Activated CD4-positive, CD25-positive, alpha-beta regulatory T cell treated with anti-CD3 and anti-CD28 coated beads, Interleukin-2, amount 50 U/mL, for 16 hours (primary cell): ENCODE measurements around the gene LRRTM3.

Experiments used
- DNase-seq: peaks from one replicate; pipeline ENCODE4 v3.0.0-alpha.2; 2020; ENCODE audit warnings: low read depth, low spot score

LRRTM3 gene

GRCh38 chr10:66934711-66935110 lies 8.9 kb downstream of the LRRTM3 start:
- DNase-seq = no peak

- no peak for DNase-seq
Measured at GRCh38 chr10:66940965-66941364, 15.1 kb downstream of the LRRTM3 start.

GRCh38 chr10:66941491-66941890 lies 15.7 kb downstream of the LRRTM3 start:
- no peak for DNase-seq

GRCh38 chr10:66942407-66942806 lies 16.6 kb downstream of the LRRTM3 start:
- DNase-seq = no peak

GRCh38 chr10:66943590-66943989 lies 17.8 kb downstream of the LRRTM3 start:
- DNase-seq = no peak

- DNase-seq = no peak
Measured at GRCh38 chr10:66951896-66952295, 26.1 kb downstream of the LRRTM3 start.

GRCh38 chr10:66958466-66958865 lies 32.6 kb downstream of the LRRTM3 start:
- DNase-seq = no peak

GRCh38 chr10:66964946-66965345 lies 39.1 kb downstream of the LRRTM3 start:
- DNase-seq = no peak

GRCh38 chr10:66980246-66980815 lies 54.5 kb downstream of the LRRTM3 start:
- no peak for DNase-seq

GRCh38 chr10:66981361-66982052 lies 55.7 kb downstream of the LRRTM3 start:
- no peak for DNase-seq

GRCh38 chr10:66982053-66982420 lies 56.2 kb downstream of the LRRTM3 start:
- no peak for DNase-seq

GRCh38 chr10:66982792-66983474 lies 57.1 kb downstream of the LRRTM3 start:
- no peak for DNase-seq

GRCh38 chr10:66983475-66983818 lies 57.6 kb downstream of the LRRTM3 start:
- no peak for DNase-seq

GRCh38 chr10:66990143-66990830 lies 64.5 kb downstream of the LRRTM3 start:
- no peak for DNase-seq

GRCh38 chr10:66996996-66997395 lies 71.2 kb downstream of the LRRTM3 start:
- no peak for DNase-seq

- DNase-seq = no peak
Measured at GRCh38 chr10:66999762-67000545, 74.1 kb downstream of the LRRTM3 start.

- DNase-seq = no peak
Measured at GRCh38 chr10:67004690-67005089, 78.9 kb downstream of the LRRTM3 start.

- DNase-seq = no peak
Measured at GRCh38 chr10:67005981-67006380, 80.1 kb downstream of the LRRTM3 start.

- no peak for DNase-seq
Measured at GRCh38 chr10:67011480-67011879, 85.6 kb downstream of the LRRTM3 start.

- no peak for DNase-seq
Measured at GRCh38 chr10:67011981-67012380, 86.1 kb downstream of the LRRTM3 start.

- DNase-seq = no peak
Measured at GRCh38 chr10:67015225-67015624, 89.4 kb downstream of the LRRTM3 start.

GRCh38 chr10:67017218-67017617 lies 91.4 kb downstream of the LRRTM3 start:
- no peak for DNase-seq
